ENCODE results near the gene EVL.
"Not testable (repeated sequence)": the region's sequence is repeated elsewhere in the genome, so short reads cannot be mapped to it uniquely, and the experiment has no call there.

The EVL gene

DNA sequence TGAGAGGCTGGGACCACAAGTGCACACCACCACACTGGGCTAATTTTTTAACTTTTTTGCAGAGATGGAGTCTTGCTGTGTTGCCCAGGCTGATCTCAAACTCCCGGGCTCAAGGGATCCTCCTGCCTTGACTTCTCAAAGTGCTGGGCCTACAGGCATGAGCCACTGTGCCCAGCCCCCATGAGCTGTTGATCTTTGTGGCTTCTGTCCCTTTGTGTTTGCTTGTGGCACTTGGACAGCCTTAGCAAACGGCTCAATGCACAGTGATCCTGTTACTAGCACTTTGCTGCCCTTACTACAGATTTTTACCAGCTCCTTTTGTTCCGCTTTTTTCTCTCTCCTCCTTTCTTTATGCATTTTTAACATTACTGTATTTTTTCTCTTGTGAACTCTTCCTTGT is 25.3 kb upstream of the EVL start:
- no peak for DNase-seq

DNA sequence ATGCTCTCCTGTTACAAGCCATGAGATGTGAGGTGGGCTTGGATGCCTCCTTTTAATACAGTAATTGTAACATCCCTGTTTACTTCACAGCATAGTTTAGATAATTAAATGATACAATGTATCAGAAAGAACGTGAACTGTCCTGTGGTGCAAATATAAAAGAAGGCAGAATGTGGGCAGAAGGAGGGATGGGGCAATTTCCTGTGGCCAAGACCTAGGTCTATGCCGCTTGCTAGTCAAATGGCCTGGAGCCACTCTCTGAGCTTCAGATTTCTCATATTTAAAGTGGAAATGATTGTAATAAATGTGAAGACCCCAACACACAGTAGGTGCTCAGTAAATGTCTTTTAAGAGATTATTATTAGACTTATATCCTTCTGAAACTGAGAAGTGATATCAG is 24.0 kb upstream of the EVL start:
- no peak for DNase-seq

DNA sequence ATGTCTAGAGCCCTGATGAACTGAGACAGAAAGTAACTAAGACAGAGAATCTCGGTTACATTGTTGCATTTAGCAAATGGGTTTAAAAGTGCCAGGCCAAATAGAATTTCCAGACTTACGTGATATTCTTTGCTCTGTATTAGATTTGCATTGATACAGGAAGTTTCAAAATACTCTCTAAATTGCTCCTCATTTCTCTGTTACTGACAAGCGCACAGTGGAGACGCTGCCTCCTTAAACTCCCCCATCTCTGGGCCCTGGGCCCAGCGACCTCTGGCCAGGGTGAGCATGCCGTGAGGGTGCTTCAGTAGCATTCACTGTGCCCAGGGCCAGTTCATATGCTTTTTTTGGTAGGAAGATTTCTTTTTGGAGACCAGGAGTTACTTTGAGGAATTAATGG is 22.9 kb upstream of the EVL start:
- DNase-seq = no peak

DNA sequence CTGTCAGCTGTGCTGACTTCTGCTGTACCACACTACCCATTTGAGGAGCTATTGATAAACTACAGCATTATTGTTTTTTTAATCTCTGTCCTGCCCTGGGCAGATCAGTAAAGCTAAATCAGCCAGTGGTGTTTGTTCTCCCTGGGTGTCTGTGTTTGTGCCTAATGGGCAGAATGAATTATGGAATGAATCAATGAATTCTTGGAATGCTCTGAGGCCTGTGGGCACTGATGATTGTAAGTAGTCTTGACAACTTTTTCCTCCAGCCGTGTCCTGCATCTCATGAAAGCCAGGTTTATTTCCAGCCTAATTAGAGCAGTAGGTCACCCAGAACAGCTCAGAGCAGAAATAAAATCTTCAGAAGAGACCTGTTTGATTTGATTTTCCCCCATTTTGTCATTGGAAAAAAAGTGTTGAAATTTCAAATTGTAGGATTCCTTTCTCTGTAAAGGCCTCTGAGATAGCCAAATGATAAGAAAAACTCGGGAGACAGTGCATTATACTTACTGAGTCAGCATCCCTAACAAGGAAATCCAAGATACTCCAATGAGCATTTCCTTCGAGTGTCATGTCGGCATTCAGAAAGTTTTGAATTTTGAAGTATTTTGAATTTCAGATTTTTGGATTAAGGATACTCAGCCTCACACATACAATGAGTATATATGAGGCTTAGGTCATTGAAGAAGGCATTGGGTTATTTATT is 19.4 kb upstream of the EVL start:
- no peak for DNase-seq

DNA sequence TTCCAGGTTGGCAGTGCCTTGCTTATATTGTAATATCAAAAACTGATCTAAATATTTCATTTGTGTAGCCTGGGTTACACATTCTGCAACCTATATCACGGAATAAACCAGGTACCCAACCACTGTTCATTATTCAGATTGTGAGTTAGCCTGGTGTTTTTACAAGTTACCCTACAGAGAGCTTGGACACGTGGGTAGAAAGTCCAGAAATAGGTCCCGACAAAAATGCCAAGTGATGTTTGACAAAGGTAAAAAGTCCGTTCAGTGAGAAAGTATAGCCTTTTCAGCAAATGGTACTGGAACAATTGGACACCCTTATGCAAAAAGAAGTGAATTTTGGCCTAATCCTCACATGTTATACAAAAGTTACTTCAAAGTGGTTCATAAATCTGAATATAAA is 17.6 kb upstream of the EVL start:
- no peak for DNase-seq

DNA sequence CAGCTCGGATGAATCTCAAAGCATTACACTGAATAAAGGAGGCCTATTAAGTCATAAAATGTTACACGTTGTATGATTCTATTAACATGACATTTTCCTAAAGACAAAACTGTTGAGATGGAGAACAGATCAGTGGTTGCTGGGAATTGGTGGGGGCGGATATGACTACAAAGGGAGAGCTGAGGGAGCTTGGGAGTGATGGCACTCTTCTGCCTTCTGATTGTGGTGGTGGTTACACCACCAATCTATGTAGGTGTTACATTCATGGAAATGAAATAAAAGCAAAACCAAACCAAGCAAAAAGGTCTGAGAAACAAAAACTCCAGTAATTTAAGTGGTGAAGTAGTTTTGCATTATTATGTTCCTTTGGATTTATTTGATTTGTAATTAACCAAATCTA is 16.4 kb upstream of the EVL start:
- no peak for DNase-seq

DNA sequence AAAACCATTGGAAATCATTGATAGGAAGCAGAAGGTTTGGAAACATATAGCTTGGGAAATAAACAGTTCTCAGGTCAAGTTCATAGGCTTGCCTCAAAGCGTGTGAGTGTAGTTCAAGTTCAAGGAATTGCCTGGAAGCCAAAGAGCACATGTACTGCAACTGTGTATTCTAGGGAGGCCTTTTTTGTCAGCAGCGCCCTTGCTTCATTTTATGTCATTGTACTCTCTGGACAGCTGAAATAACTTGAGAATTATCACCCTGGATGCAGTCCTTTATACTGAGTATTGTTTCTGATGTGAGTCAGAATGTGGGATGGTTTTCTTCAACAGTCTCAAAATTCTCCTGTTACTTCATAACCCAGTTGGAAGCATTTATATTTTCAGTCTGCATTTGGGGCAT is 16.0 kb upstream of the EVL start:
- DNase-seq = no peak

DNA sequence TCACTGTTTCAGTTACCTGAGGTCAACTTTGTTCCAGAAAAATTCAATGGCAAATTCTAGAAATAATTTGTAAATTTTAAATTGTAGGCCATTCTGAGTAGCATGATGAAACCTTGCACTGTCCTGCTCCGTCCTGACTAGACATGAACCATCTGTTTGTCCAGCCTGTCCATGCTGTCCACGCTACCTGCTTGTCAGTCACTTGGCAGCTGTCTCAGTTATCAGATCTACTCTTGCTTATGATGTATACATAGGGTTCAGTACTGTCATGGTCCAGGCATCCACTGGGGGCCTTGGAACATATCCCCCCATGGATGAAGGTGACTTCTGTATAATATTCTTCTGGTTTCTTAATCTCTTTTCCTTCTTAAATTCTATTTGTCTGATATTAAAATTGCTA is 14.1 kb upstream of the EVL start:
- no peak for DNase-seq

DNA sequence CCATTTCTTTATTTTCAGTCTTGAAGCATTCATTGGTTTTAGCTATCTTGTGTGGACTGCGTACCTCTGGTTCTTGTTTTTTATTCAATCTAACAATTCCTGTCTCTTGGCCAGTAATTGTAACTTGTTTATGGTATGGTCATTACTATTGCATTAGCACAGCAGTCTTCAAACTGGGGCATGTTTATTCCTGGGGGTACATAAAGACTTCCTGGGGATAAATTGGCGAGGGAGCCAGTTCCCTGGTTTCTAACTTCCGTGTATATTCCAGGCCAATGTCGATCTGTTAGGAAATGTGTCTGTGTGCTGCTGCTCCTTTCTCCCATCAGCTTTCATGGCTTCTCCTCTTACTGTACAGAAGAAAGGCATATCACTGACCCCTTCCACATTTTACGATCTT is 13.7 kb upstream of the EVL start:
- no peak for DNase-seq

DNA sequence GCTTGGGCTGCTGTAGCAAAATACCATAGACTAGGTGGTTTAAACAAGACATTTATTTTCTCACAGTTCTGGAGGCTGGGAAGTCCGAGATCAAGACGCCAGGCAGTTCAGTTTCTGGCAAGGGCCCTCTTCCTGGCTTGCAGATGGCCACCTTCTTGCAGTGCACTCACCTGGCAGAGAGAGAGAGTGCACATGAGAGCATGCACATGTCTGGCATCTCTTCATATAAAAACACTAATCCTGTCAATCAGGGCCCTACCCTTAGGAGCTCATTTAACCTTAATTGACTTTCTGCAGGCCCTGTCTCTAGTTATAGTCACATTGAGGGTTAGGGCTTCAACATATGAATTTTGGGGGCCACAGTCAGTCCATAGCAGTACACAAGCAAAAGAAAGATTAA is 12.4 kb upstream of the EVL start:
- DNase-seq = no peak

DNA sequence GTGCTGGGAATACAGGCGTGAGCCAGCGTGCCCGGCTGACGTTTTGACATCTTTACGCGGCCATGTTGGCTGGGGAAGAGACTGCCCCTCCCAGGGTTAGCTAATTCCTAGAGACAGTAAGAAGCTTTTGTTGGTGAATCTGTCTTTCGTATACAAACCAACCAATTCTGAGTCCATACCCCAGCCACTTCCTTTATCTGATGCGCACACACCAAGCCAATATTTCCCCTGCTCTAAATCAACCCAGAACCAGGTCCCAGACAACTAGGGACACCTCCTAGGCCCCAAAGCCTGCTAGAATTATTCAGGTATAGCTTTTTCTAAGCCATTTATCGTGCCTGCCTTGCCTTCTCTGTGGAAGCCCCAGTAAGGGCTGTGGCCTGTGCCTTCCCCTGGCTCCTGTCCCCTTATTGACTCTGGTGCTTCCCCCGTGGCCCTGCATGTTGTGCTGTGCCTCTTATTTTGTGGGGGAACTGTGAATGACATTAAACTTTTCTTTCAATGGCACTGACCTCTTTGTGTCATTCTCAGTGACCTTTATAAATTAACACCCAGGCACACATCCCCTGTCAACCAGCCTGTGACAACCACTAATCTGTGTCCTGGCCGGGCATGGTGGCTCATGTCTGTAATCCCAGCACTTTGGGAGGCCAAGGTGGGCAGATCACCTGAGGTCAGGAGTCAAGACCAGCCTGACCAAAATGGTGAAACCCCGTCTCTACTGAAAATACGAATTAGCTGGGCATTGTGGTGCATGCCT is 10.7 kb upstream of the EVL start:
- DNase-seq = no peak

DNA sequence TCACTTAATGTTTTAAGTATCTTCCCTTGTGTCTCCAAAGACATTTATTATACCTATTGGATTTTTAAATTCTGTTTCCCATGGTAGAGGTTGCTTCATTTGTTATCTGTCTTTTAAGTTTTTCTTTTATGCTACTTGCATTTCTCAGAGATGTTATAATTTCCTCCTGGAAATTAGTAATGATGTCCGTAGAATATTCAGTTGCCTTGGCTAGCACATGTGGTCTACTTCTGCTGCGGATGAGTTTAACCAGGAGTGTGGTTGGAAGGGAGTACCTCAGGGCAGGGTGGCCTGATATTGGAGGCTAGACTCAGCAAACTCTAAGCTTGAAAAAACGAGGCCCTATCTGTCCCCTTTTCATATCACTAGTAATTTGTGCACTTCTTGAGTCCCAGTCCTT is 8.8 kb upstream of the EVL start:
- no peak for DNase-seq

DNA sequence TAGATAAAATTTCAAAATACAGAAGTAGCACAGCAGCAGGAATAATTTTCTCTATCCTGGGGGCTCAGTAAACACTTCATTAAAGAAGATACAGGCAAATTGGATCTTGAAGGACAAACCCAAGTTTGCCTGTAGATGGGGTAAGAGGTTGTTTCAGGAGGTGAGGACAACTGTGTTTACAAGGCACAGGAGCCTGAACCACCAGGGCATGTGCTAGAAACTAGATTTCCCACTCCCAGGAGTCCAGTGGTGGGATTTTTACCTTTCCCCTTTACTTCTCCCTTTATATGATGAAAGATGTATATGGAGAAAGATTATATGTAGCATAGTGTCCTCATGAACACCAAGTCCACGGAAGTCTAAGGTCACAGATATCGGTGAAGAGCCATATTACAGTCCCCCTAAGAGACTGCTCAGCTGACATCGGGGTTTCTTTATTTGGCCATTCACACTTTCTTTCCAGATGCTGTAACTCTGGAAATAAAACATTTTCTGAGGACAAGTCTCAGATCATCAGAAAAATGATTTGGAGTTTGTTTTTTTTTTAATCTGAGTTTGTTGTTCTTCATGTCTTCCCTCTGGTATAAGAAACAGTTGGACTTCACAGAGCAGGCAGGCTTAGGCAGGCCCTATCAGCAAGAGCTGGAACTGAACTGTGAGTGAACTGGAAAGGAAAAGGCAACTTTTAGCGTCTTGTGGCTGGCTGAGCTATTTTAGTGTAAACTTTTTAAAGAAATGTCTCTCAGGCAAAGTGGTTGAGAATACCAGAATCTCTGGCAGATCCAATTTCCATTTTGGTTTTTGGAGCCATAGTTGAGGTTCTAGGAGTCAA is 8.0 kb upstream of the EVL start:
- no peak for DNase-seq

DNA sequence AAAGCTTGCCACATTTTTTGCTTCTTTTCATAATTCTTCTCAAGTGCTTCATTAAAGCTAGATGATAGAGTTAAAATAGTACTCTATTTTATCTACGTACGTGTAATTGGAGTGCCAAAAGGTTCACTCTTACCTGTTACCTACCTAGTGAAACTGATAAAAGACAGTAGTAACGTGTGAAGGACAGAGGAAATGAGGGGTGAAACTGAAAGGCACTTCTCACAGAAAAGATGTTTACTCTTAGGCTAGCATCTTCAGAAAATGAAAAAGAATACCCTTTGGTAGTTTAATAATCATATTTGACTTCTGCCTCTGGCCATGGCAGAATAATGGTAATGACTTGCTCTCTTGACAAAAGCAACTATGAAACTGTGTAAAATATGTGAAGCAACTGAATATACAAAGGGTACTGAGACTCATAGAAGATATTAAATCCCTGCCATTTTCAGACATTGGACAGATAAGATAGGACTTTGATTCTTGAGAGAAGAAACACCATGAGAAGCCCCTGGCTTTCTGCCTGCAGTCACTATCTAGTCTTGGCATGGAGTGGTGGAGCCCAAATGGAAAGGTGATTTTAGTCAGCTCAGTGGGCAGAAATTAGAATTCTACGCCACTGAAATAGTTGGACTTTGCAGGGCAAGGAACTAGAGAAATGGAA is 6.3 kb upstream of the EVL start:
- no peak for DNase-seq

DNA sequence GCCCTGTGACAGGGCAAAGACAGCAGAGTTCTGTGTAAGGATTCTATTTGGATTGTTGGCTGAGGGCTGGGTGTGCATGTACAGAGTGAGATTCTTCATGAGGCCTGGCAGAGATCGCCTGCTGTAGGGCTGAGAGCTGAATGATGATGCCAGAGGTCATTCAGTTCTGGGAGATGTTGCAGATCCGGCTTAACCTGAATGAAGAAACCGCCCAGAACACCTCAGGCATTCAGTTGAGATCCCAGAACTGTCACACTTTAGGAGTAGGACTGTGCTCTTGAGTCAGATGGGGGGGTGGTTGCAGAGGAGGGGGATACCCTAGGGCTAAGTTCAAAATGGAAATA is 5.8 kb upstream of the EVL start:
- DNase-seq = no peak

DNA sequence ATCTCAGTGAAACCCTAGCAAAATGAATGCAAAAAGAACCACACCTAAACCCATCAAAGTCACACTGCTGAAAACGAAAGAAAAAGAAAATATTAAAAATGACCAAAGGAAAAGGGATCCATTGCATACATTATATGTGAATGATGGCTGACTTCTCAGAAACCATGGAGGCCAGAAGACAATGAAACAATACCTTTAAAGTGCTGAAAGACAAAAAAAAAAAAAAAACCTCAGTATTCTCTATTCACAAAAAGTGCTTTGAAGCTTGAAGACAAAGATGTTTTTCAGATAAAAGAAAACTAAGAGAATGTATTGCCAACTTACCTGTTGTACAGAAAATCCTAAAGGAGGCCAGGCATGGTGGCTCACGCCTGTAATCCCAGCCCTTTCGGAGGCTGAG is 4.5 kb upstream of the EVL start:
- no peak for DNase-seq

DNA sequence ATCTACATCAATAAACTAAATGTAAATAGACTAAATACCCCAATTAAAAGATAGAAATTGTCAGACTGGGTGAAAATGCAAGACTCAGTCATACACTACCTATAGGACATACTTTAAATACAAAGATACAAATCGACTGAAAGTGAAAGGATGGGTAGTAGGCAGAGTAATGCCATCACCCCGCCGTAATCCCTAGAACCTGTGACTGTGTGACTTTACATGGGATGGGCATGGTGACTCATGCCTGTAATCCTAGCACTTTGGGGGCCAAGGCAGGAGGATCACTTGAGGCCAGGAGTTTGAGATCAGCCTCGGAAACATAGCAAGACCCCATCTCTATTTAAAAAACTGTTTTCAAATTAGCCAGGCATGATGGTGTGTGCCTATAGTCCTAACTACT is 2.6 kb upstream of the EVL start:
- peak; percentile 66 for DNase-seq

DNA sequence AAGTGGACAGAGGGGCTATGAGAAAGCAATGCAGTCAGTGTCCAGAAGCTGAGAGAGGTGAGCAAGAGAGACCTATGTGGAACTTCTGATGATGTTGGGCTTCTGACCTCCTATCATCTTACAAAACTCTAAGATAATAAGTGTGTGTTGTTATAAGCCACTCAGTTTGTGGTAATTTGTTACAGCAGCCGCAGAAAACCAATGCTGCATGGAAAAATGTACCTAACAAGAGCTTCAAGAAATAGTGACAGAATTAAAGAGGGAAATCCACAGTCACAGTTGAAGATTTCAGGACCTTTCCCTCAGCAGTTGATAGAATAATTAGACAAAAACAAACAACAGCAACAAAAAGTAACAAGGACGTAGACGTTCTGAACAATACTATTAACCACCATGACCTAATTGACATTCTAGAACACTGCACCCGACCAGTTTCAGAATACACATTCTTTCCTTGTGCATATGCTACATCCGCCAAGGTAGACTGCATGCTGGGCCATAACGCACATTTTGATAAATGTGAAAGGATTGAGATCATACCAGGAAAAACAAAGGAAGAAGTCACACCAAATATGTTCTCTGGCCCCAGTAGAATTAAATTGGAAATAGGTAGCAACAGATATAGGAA is 1.8 kb upstream of the EVL start:
- DNase-seq = peak; percentile 53

DNA sequence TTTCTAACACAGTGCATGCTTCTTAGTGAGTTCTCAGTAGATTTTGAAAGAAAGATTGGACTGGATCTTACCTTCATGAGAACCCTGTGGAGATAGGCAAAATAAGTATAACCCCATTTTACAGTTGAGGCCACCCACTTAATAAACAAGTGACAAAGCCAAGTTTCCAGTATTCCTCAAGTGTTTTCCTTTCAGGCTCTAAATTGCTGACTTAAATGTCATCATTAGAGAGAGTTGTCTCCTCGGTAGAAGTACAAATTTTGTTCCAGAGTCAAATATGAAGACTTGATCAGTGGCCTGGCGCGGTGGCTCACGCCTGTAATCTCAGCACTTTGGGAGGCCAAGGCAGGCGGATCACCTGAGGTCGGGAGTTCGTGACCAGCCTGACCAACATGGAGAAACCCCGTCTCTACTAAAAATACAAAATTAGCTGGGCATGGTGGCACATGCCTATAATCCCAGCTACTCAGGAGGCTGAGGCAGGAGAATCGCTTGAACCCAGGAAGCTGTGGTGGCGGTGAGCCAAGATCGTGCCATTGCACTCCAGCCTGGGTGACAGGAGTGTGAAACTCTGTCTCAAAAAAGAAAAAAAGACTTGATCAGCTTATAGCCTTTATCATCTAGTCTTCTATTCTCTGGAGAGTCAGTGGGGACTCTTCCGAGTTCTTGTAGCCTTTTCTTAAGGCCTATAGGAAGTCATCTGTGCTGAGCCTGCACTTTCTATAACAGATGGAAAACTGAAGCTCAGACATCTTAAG is 708 bp upstream of the EVL start:
- not testable (repeated sequence) for DNase-seq

DNA sequence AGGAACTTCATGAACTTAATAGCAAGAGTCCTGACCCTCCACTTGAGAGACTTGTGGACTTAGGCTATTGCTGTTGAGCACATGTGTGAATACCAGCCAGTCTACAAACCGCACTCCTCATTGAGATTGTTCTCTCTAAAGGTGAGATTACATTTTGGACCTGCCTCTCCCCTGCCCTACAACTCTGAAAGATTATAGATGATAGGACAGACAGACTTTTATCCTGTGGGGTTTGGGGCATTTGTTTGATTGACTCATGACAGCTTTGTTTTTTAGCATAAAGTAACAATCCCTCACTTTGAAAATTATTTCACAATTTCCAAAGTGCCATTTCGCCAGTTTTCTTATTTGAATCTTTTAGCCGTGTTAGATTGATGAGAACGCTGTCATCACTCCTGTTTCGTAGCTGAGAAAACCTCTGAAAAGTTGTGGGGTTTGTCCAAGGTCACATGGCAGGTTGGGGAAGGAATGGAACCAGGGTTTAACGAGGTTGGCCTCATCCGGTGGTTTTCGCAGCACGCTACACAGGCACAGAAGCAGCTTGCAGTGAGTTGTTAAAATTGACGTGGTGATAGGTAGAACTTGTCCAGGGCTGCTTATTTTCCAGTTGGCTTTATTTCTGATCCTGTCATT is 836 bp downstream of the EVL start:
- peak; percentile 86 for DNase-seq

DNA sequence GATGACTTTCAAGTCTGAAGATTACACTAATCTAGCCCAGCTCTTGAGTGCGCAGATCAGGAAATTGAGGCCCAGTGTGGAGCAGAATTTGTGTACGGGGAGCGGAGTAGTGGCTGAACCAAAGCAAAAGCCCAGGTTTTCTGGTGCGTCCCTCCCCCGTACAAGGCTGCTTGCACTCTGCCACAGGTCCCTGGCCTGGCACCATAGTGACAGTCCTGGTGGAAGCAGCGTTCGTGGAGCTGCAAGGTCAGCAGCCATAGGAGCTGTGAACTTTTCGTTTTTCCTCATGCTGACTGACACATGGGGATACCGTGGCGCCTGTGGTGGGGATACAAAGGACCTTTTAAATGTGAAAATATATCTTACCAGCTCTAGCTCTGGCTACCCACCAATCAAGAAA is 1.7 kb downstream of the EVL start:
- DNase-seq = peak; percentile 50

DNA sequence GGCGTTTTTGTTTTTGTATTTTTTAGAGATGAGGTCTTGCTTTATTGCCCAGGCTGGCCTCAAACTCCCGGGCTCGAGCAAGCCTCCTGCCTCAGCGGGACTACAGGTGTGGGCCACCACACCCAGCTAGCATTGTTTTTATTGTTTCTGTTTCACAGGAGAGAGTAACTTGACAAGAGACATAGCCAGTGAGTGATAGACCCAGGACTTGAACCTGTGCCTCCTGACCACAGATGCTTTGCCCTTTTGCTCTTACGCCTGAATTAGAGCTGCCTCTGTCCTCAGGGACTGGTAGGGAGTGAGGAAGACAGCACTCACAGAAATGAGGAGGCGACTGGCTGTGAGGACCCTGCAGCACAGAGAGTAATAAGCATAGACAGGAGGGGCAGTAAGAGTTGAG is 2.3 kb downstream of the EVL start:
- no peak for DNase-seq
